Measurements from ENCODE around the gene CRYBA2. TPM values are rescaled to one million over a fixed set of nuclear protein-coding genes. Genes with fewer than 3 reads are reported as not detected.
A peak's percentile ranks its signal among the peaks of the same experiment; 100 is the strongest.

CRYBA2 gene
- total RNA-seq, 1 donor: not detected

DNA sequence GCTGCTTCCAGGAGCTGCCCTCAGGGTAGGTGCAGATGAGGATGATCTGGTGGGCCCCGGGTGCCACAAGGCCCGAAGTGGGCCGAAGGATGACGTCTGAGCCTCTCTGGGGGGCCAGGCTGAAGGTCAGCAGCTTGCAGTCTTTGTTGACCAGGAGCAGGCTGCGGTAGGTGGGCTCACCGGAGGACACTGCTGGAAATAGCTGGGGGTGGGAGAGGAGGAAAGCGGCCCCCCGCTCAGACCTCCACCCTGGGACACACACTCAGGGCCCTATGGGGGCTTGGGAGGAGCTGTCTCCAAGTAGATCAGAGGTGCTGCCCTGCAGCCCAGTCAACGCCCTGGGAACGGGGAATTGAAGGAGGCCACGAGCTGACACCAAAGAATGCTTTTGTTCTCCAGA is 30.8 kb upstream of the CRYBA2 start:
- no peak for DNase-seq (ENCODE audit: low read depth in 2 of 3, low spot score in 2 of 3)

DNA sequence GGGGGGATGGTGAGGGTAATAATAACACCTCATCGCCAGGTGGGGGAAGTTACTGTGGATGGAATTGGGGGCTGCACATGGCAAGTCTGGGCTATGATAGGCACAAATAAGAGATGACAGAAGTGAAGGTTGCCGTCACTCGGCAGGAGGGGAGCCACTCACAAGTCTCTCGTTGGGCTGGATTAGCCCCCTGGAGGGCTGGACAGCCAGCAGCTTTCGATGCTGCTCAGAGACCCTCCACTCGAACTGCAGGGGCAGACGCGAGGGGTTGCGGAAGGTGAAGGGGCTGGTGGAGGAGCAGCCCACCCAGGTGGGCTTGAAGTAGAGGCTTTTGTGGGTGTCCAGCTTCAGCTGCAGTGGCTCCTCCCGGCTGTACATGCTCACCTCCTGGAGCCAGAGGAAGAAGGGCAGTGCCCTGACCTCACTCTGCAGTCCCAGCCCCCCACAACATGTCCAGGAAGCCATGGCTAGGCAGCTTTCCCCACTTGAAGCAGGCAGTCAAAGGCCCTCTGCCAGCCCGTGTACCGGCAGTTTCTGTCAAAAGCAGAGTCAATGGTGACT is 29.9 kb upstream of the CRYBA2 start:
- no peak for DNase-seq (ENCODE audit: low read depth in 2 of 3, low spot score in 2 of 3)

DNA sequence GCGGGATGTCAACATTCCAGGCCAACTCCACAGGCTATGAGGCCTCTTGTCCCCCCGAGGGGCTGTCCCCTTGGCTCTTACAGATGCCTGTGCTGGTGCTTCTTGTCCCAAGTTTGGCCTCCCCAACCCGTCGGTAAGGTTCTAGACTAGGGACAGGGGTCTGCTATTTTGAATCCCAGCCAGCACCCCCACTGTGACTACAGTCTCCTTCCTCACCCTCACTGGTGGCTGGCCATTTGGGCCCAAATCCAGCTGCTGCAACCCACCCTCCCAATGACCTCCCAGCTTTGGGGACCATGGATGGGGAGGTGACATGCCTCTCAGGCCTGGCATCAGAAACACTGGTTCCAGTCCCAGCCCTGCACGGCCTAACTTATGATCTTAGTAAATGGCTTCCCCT is 29.4 kb upstream of the CRYBA2 start:
- no peak for DNase-seq (ENCODE audit: low read depth in 2 of 3, low spot score in 2 of 3)

DNA sequence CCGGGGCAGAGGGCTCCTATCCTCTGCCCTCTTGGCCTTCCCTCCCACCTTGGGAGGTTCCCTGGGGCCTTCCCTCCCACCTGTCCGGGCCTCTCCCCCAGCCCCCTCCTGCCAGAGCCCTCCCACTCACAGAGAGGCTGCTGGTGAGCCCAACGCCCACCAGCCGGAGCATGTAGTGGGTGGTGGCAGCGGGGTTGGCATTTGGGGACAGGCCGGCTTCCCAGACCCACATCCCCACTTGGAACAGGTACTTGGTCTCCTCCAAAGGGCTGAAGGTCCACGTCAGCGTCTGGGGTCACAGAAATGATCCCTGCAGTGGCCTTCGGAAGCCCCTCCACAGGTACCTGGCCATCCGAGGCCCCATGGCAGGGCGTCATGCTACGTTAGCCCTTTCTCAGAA is 28.8 kb upstream of the CRYBA2 start:
- DNase-seq (ENCODE audit: low read depth in 2 of 3, low spot score in 2 of 3): no peak

DNA sequence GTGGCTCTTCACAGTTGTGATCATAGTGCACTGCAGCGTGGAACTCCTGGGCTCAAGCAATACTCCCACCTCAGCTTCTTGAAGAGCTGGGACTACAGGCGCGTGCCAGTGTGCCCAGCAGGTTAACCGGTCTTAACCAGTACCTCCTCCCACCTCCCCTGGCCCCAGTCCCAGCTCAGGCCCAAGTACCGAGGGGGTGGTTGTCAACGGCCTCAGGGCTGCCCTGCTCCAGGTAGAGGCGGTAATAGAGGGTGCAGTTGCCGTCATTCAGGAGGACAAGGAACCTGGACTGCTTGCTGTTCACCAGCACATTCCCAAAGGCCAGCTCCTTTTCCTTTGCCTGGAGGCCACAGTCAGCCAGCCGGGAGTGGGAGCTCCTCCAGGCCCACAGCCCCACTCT is 28.4 kb upstream of the CRYBA2 start:
- DNase-seq (ENCODE audit: low read depth in 2 of 3, low spot score in 2 of 3): no peak

DNA sequence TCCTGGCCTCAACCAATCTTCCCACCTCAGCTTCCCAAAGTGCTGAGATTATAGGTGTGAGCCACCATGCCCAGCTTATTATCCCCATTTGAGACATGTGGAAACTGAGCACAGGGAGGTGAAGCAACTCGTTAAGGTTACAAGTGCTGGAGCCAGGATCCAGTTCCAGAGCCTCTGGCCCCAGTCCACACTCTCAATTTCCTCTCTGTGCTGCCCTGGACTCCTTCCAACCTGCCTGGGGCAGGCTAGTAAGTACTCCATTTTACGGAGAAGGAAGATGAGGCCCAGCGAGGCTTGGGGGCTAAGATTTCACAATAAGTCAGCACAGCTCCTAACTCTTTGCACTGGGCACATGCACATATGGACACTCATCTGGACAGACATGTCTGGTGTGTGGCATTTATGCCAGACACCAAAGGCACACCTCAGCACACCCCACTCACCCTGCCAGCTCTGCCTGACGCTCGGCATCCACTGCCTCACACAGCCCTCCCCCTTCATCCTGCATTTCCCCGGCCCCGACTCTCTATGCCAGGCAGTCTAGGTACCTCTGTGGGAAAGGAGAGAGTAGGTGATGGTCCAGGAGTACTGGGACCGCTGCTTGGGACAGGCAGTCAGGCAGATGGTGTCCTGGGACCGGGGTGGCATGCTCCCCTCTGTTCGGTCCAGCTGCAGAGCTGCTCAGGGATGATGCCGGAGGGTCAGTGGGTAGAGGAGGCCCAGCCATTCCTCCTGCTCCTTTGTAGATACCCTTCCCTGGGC is 27.6 kb upstream of the CRYBA2 start:
- no peak for DNase-seq (ENCODE audit: low read depth in 2 of 3, low spot score in 2 of 3)

DNA sequence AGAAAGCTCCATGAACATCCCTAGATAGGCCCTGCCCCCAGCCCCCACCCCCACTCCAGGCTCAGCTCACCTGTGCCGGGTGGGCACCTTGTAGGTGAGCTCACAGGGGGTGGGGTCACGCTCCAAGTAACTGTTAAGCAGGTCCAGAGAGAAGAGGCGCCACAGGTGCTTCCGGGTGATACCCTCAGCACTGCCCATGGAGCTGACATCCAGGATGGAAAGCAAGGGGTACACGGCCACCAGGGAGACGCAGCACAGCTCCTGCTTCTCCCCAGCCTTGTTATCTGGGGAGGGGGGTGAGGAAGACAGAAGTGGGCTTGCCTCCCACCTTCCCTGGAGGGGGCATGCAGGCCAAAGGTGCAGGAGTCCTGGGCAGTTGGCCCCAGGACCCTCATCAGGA is 26.2 kb upstream of the CRYBA2 start:
- DNase-seq (ENCODE audit: low read depth in 2 of 3, low spot score in 2 of 3): no peak

DNA sequence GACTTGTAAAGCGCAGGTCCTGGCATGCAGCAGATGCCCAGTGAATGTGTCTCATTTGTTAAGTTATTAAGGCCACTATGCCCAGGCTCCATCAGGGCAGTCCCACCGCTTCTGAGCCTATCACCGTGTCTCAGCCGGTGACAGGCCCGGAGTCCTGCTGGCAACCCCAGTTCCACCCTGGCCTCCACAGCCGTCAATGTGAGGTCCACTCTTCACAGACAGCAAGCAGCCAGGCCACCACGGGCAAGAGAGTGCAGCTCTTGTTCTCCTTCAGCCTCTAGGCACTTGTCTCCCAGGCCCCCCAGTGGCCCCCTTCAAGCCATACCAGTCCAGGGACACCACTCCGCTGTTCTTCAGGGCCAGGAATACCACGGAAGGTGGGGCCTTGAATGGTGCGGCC is 25.5 kb upstream of the CRYBA2 start:
- no peak for DNase-seq (ENCODE audit: low read depth in 2 of 3, low spot score in 2 of 3)

DNA sequence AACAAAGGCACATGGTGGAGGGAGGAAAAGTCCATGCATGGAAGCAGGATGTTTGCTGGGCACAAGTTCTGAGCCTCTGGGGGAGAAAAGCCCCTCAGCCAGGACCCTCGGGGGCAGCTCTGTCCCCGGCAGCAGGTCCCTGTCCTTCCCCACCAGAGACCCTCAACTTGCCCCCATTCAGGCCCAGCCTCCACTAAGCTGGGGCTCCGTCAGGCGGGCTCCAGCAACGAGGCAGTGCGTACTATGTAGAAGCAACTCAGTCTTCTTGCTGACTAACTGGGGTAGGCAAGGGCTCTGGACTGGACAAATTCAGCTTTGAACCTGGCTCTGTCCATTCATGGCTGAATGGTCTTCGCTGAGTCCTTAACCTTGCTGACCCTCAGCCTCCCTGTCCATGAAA is 25.1 kb upstream of the CRYBA2 start:
- DNase-seq (ENCODE audit: low read depth in 2 of 3, low spot score in 2 of 3): no peak

DNA sequence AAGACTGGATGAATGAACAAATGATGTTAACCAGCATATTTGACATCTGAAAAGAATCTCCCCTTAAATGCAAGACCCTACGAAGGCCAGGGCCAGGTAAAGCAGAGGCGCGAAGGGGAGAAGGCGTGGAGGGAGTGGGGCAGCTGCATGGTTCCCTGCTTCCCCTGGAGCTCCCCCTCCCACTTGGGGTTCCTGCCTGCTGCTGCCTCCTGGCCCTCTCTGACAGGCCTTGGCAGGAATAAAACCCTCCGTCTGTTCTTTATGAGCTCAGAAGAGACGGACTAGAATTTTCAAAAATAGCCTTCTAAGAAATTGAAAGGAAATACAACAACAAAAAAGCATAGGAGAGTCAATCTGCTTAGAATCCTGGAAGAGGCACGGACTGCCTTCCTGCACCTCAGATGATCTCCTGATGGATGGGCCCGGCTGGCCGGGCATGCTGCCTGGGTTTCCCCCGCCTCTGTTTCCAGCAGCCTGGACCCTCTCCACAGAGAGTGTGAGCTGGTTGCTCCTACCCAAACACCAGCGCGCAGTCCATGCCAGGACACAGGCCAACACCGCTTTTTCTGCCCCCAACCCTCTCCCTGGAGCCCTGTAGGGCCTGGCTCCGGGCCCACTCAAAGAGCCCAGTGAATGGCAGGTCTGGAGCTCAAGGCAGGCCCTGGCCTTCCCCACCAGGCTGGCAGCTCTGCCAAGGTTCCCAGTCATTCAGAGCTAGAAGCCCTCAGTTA is 24.1 kb upstream of the CRYBA2 start:
- no peak for DNase-seq (ENCODE audit: low read depth in 2 of 3, low spot score in 2 of 3)

DNA sequence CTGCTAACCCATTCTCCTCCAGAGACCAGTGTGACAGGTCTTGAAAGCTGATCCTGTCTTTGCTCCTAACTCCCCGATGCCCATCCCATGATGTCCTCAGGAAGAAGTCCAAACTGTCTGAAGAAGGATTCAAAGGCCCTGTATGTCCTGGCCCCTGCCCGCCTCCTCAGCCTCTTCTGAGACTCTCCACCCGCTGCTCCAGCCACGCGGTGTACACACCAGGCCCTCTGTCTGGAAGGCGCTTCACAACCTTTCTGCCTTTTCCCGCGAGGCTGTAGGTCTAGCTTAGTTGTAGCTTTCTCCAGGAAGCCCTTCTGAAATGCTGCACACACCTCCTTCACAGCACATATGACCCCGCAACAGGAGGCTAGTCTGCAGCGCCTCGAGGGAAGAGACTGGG is 23.5 kb upstream of the CRYBA2 start:
- DNase-seq (ENCODE audit: low read depth in 2 of 3, low spot score in 2 of 3): no peak

DNA sequence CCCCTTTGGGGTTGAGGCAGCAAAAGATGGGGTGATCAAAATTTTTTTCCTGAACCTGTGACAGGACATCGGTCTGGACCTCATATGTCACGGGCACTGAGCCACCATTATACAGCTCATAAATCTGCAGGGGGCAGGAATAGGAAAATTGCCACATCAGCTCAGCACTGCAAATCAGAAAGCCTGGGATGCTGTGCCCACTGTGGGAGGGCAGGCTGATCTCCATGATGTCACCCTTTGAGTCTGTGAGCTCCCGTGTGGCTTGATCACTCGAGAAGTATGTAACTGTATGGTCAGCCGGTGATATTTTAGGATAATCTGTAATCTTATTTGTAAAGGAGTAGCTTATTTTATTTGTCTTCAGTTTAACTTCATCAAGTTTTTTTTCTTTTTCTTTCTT is 17.7 kb upstream of the CRYBA2 start:
- DNase-seq (ENCODE audit: low read depth in 2 of 3, low spot score in 2 of 3): no peak

DNA sequence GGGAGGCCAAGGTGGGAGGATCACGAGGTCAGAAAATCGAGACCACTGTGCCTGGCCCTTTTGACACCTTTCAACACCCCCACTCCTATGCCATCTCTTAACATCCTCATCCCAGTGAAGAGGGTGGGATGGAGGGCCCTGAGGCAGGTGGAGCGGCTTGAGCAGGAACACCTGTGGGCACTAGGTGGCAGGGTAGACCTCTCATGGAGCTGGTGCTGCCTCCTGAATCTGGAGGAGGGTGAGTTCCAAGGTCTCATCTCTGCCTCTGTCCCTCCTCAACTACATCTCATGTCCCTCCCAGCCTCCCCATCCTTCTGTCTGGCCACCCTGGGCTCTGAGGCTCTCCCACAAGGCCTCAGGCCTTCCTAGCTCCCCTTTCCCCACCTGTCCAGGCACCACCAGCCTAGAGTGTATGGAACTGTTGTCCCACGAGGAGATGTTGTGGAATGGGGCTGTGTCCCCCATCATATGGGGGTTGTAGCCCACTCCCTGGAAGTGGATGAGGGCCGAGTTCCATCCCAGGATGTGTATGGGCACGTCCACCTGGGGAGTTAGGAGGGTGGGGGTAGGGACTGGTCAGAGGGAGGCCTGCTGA is 17.0 kb upstream of the CRYBA2 start:
- peak in 1 of 3 donors; percentile 32 for DNase-seq (ENCODE audit: low read depth in 2 of 3, low spot score in 2 of 3)

DNA sequence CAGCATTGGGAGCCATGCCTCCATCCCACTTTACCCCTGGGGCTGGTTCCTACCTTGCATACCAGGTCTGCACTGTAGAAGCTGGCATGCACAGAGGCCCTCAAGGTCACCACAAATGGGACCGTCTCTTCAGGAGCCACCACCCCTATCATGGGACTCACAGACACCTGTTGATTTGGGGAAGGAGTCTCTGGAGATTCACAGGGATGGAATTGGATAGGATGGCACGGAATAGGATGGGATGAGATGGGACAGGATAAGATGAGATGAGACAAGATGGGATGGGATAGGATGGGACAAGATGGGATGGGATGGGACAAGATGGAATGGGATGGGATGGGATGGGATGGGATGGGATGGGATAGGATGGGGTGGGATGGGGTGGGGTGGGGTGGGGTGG is 16.1 kb upstream of the CRYBA2 start:
- DNase-seq (ENCODE audit: low read depth in 2 of 3, low spot score in 2 of 3): no peak

DNA sequence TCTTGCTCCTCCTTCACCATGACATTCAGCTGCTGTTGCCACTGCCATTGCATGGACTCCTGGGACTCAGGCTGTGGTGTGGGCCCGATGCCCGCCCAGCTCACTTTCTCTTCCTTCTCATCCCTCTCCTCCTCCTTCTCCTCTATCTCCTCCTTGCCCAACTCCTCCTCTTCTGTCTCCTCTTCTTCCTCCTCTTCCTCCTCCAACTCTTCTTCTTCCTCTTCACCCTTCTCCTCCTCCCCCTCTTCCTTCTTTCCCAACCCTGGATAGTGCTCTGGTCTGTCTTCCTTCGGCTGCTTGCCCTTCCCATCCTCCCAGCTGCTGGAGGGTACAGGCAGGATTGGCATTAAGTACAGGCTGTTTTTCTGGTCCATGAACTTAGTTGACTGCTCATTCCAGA is 10.8 kb upstream of the CRYBA2 start:
- DNase-seq (ENCODE audit: low read depth in 2 of 3, low spot score in 2 of 3): no peak

DNA sequence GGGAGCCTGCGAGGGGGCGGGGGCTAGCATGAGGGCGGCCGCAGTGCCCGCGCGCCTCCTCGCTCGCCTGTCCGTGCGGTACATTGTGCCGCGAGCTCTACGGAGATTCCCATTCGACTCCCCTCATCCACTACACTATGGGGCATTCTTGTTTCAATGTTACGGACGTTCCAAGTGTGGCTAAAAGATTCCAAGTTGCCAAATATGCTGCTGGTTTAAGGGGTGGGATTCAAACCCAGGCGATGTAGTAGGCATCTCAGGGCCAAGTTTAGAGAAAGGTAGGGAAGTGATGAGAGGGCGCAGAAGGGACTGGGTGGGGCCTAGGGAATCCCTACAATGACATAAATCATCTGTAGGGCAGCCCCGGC is 10.0 kb upstream of the CRYBA2 start:
- no peak for DNase-seq (ENCODE audit: low read depth in 2 of 3, low spot score in 2 of 3)

DNA sequence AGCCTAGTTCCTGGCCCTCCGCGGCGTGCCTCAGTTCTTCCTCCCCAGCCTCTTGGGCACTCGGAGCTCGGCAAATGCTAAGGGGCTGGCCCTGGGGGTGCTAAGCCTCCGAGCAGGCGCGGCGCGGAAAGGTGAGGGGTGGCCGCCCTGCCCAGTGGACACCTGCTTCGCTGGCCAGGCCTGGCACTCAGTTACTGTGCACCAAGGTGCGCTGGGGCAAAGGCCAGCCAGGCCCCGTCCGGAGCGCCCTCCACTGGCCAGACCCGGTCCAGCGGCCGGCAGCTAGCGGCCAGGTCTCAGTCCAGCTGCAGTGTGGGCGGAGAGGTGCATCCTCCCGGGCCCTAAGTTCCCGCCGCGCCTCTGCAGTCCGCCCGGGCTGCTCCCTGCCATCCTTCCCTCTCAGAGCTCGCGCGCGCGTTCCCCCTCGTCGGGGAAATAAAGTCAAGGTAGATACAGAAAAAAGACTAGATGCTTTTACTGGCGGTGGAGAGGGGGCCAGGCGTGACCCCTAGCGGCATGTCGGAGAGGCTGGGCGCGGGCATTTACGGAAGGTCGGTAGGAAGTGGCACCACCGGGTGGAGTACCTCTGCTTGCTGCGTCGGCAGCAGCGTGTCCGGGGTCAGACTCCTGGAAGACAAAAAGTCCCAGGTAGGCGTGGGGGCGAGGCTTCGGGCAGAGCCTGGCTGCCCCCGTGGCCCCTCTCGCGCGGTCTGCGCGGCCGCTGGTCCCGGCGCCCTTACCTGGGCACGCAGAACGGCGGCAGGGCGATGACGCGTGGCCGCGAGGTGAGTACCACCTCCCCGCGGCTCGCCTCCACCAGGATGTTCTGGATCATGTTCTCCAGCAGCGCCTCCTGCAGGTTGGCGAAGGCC is 9.4 kb upstream of the CRYBA2 start:
- peak in 2 of 3 donors; percentile 52 to 68 for DNase-seq (ENCODE audit: low read depth in 2 of 3, low spot score in 2 of 3)

DNA sequence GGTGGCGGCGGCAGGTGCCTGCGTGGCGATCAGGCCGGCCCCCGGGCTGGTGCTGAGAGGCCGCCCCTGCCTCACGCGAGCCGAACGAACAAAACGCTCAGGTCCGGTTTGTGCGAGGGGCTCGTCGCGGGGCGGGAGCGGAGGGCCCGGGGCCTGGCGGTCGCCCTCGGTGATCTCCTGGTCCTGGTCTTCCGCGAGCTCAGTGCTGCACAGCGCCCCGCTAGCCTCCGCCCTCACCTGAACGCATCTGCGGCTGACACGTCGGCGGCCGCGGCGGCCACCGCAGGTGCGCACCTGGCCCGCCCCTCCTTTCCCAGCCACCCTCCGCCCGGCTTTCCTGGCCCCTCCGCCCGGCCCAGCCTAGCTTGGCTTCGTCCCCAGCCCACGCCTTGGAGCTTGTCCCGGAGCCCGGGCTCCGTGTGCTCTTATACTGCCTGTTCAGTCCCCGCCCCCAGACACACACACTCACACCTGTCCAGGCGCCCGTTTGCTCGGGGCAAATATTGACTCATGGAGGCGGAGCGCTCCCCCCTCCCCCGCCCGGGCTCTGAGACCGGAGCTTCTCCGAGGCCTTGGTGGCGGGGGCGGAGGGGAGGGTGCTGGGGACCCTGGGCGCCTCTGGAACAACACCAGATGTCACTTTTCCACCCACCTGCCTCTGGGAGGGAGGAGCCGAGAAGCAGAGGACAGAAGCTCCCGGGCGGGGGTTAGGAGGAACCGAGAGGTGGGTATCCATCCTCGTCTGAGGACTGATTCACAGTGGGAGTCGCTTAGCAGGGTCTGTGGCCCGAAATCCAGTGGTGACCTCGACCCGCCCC is 8.6 kb upstream of the CRYBA2 start:
- DNase-seq (ENCODE audit: low read depth in 2 of 3, low spot score in 2 of 3): no peak

DNA sequence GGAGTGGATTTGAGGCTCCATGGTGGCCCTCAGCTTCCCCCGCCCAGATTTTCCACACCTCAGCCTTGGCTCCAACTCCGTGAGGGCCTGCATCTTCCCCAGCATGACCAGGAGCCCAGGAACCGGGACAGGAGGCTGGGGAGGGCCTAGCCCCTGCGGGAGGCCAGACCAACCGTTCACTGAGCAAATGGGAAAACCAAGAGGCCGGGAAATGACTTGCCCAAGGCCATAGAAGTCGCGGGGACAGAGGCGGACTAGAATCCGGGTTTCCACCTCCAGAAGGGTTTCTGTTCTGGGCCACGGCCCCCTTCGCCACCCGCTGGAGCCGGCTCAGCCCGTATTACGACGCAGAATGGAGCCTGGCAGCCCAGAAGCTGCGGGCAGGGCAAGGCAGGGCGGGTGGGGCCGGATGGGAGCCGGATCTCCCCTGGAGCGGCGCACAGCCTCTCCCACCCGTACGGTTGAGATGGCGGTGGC is 7.9 kb upstream of the CRYBA2 start:
- no peak for DNase-seq (ENCODE audit: low read depth in 2 of 3, low spot score in 2 of 3)

DNA sequence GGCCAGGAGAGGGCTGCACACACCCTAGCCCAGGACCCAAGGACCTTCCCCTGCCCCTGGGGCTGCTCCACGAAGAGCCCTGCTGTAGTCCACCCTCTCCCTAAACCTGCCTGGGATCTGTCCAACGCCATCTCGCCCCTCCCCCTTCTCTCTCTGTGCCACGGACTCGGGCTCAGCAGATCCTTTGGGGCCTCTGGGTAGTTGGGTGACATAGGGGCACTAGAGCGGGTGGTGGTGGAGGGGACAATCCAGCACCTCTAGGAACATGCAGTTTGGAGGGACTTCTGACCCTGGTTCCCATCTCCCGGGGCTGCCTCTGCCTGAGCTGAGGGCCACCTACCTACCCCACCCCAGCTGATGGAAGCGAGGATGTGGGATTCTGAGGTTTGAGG is 7.3 kb upstream of the CRYBA2 start:
- DNase-seq (ENCODE audit: low read depth in 2 of 3, low spot score in 2 of 3): no peak

All from hematopoietic multipotent progenitor cell (in vitro differentiated cells).